Thoracic aorta (tissue), 2 donors: Measurements from ENCODE around the gene ZC3H12D. TPM values are rescaled to one million over a fixed set of nuclear protein-coding genes. Genes with fewer than 3 reads are reported as not detected.
"Not testable (repeated sequence)": the region's sequence is repeated elsewhere in the genome, so short reads cannot be mapped to it uniquely, and the experiment has no call there.

Experiments
- ATAC-seq: fragments of 150-250 bp; one replicate; pipeline ENCODE4 v1.8.0; 2017; ENCODE audit warnings: low read depth; ENCODE audit not compliant: insufficient number of reproducible peaks, low FRiP score
- DNase-seq: peaks from one replicate; pipeline ENCODE4 v3.0.0-alpha.2; 2020; ENCODE audit warnings: low spot score
- H3K27ac ChIP-seq, 2 donors: fragments of 200-600 bp; sonication (generic); 1 replicate in 1 of 2; 2 replicates in 1 of 2; pipeline ENCODE4 v1.5.1; 2016; ENCODE audit warnings: mild to moderate bottlenecking in 2 of 2, moderate library complexity in 2 of 2
- H3K27me3 ChIP-seq: fragments of 200-600 bp; sonication (generic); replicated peaks from 2 replicates; pipeline ENCODE4 v1.6.0; 2016; ENCODE audit warnings: mild to moderate bottlenecking; ENCODE audit not compliant: insufficient read depth
- H3K36me3 ChIP-seq: fragments of 200-600 bp; sonication (generic); one replicate; pipeline ENCODE4 v1.5.1; 2016
- H3K4me1 ChIP-seq, 2 donors: fragments of 200-600 bp; sonication (generic); 1 replicate in 1 of 2; 2 replicates in 1 of 2; pipeline versions ENCODE4 v1.5.1 to v1.6.0; 2016; ENCODE audit warnings: low read depth in 2 of 2, mild to moderate bottlenecking in 1 of 2; ENCODE audit not compliant: control insufficient read depth in 1 of 2
- H3K4me3 ChIP-seq: fragments of 200-600 bp; sonication (generic); 2 replicates; pipeline ENCODE4 v1.5.1; 2016; ENCODE audit warnings: mild to moderate bottlenecking
- H3K9me3 ChIP-seq: fragments of 200-600 bp; sonication (generic); 2 replicates; pipeline ENCODE4 v1.5.1; 2016
- CTCF ChIP-seq: fragments of 200-600 bp; sonication (generic); IDR thresholded peaks from one replicate; pipeline ENCODE4 v1.5.1; 2019; ENCODE audit warnings: antibody characterized with exemption
- total RNA-seq, 2 donors: library from RNA; depleted of rRNA; stranded (reverse); fragments of >200 nt; gene quantifications; one replicate each; pipeline versions ENCODE4 v1.1.0 to v1.2.3, GENCODE V29; 2016

ZC3H12D gene
- total RNA-seq, 2 donors from 2014 or later = 1.9 to 3.8 TPM

- ATAC-seq (no peak), DNase-seq (no peak)
- no peak for TF ChIP-seq CTCF
- Histone ChIP-seq H3K4me3 (no peak overlapping the region), H3K36me3 (no peaks in the 10 kb centered on the region), H3K27ac (no peak overlapping the region), H3K27me3 (no peaks in the 10 kb centered on the region), H3K9me3 (no peaks in the 10 kb centered on the region), H3K4me1 (peaks cover 6 to 15% of the 10 kb centered on the region in 2 donors)
Observed at GRCh38 chr6:149446791-149447376, 37.9 kb downstream of the ZC3H12D start.

GRCh38 chr6:149445573-149445972, 39.2 kb downstream of the ZC3H12D start:
- Histone ChIP-seq H3K27ac (no peak overlapping the region), H3K36me3 (no peaks in the 10 kb centered on the region), H3K4me1 (peaks cover 0 to 5% of the 10 kb centered on the region in 2 donors), H3K4me3 (no peak overlapping the region), H3K9me3 (no peaks in the 10 kb centered on the region), H3K27me3 (no peaks in the 10 kb centered on the region)
- ATAC-seq (no peak), DNase-seq (no peak)
- TF ChIP-seq CTCF = no peak

GRCh38 chr6:149445095-149445466, 39.7 kb downstream of the ZC3H12D start:
- H3K4me3 ChIP-seq = no peak overlapping the region
- TF ChIP-seq CTCF = no peak
- H3K27ac ChIP-seq = no peak overlapping the region
- DNase-seq (no peak), ATAC-seq (no peak)
- H3K9me3 ChIP-seq = no peaks in the 10 kb centered on the region
- no peaks in the 10 kb centered on the region for H3K4me1 ChIP-seq
- H3K36me3 ChIP-seq = no peaks in the 10 kb centered on the region
- H3K27me3 ChIP-seq = no peaks in the 10 kb centered on the region

- H3K36me3 ChIP-seq, ATAC-seq, H3K9me3 ChIP-seq, DNase-seq, H3K4me1 ChIP-seq, H3K27me3 ChIP-seq, H3K27ac ChIP-seq, H3K4me3 ChIP-seq: not testable (repeated sequence)
Observed at GRCh38 chr6:149444360-149445094, 40.3 kb downstream of the ZC3H12D start.

GRCh38 chr6:149443411-149444181, 41.2 kb downstream of the ZC3H12D start:
- H3K9me3 ChIP-seq = no peaks in the 10 kb centered on the region
- H3K36me3 ChIP-seq = no peaks in the 10 kb centered on the region
- TF ChIP-seq CTCF = no peak
- no peak overlapping the region for H3K27ac ChIP-seq
- ATAC-seq (no peak), DNase-seq (no peak)
- no peak overlapping the region for H3K4me3 ChIP-seq
- no peaks in the 10 kb centered on the region for H3K27me3 ChIP-seq
- H3K4me1 ChIP-seq = no peaks in the 10 kb centered on the region
